Endothelial cell of umbilical vein (primary cell): ENCODE data around the gene TECPR2. TPM values are rescaled to one million over a fixed set of nuclear protein-coding genes. Genes with fewer than 3 reads are reported as not detected.

Source experiments
- BruUV-seq: library from RNA; stranded (reverse); fragments of 400-500 nt; replicated peaks from 2 replicates; lab custom pipeline; 2021; lab: Mats Ljungman, UMichigan
- CTCF ChIA-PET: fragments of 300-600, 350-600 bp; sonication (Branson Sonifier 250); formaldehyde crosslinking; loops from one replicate; lab custom pipeline; 2021; ENCODE audit warnings: antibody characterized with exemption, inconsistent platforms; lab: Charles Lee
- POLR2A ChIA-PET: fragments of 300-600, 350-600 bp; sonication (Branson Sonifier 250); formaldehyde crosslinking; loops from one replicate; lab custom pipeline; 2021; ENCODE audit warnings: antibody characterized with exemption, inconsistent platforms; lab: Charles Lee
- DNase-seq: peaks from one replicate; pipeline ENCODE4 v3.0.0-alpha.2; 2011; ENCODE audit warnings: low read depth, low spot score
- FAIRE-seq: peaks from 2 replicates; lab custom pipeline; 2011; peaks lifted over from hg19 to GRCh38; lab: Jason Lieb, UNC
- H2AFZ ChIP-seq: 2 replicates; pipeline ENCODE4 v1.6.0; 2012; ENCODE audit warnings: low read depth, low read length, control low read depth, inconsistent platforms
- H3K27ac ChIP-seq: 2 replicates; pipeline ENCODE4 v1.5.1; 2011; ENCODE audit warnings: low read depth, mild to moderate bottlenecking, control low read depth, low read length, moderate library complexity; ENCODE audit not compliant: insufficient read depth
- H3K27me3 ChIP-seq, 2 experiments: 2 replicates each; pipeline versions ENCODE4 v1.6.0 to v1.6.1; 2011; ENCODE audit warnings: low read length in 2 of 2, mixed read lengths in 1 of 2; ENCODE audit not compliant: control insufficient read depth in 2 of 2, insufficient read depth in 2 of 2
- H3K36me3 ChIP-seq, 2 experiments: 2 replicates in 1 of 2; 3 replicates in 1 of 2; pipeline ENCODE4 v1.5.1; 2011; ENCODE audit warnings: low read length in 2 of 2, mild to moderate bottlenecking in 1 of 2, moderate library complexity in 1 of 2; ENCODE audit not compliant: control insufficient read depth in 2 of 2, insufficient read depth in 2 of 2; ENCODE audit errors: extremely low read depth in 1 of 2
- H3K4me1 ChIP-seq: 3 replicates; pipeline ENCODE4 v1.5.1; 2011; ENCODE audit warnings: mild to moderate bottlenecking, low read length; ENCODE audit not compliant: control insufficient read depth, insufficient read depth; ENCODE audit errors: extremely low read depth
- H3K4me2 ChIP-seq: 2 replicates; pipeline ENCODE4 v1.6.1; 2011; ENCODE audit warnings: low read length, control low read depth, mixed read lengths; ENCODE audit not compliant: insufficient read depth
- H3K4me3 ChIP-seq, 3 experiments: fragments of 200-600 bp in 1 of 3; sonication (generic), shearing (Covaris generic) in 1 of 3; replicated peaks in 1 of 3; 2 replicates each; pipeline ENCODE4 v1.5.1; 2011 to 2016; ENCODE audit warnings: control low read depth in 3 of 3, low read length in 3 of 3, mild to moderate bottlenecking in 2 of 3, inconsistent platforms in 1 of 3, low read depth in 1 of 3, moderate library complexity in 1 of 3; ENCODE audit not compliant: insufficient read depth in 1 of 3
- H3K79me2 ChIP-seq: 2 replicates; pipeline ENCODE4 v1.6.0; 2012; ENCODE audit warnings: low read length, inconsistent platforms; ENCODE audit not compliant: control insufficient read depth, insufficient read depth
- H3K9ac ChIP-seq: replicated peaks from 2 replicates; pipeline ENCODE3; 2011; ENCODE audit warnings: low read length, control low read depth; ENCODE audit not compliant: insufficient read depth; ENCODE audit errors: extremely low read depth
- H3K9me1 ChIP-seq: replicated peaks from 3 replicates; pipeline ENCODE4 v1.6.0; 2011; ENCODE audit warnings: mild to moderate bottlenecking, low read length; ENCODE audit not compliant: control insufficient read depth, insufficient read depth; ENCODE audit errors: extremely low read depth
- H3K9me3 ChIP-seq: replicated peaks from 2 replicates; pipeline ENCODE4 v1.5.1; 2012; ENCODE audit warnings: low read length, inconsistent platforms; ENCODE audit not compliant: control insufficient read depth, insufficient read depth
- H4K20me1 ChIP-seq: replicated peaks from 2 replicates; pipeline ENCODE3; 2011; ENCODE audit warnings: mild to moderate bottlenecking, low read length; ENCODE audit not compliant: control insufficient read depth, insufficient read depth; ENCODE audit errors: extremely low read depth
- CTCF ChIP-seq, 2 donors: IDR thresholded peaks; 1 replicate in 1 of 2; 2 replicates in 1 of 2; pipeline ENCODE4 v1.5.1; 2011; ENCODE audit warnings: low read length in 2 of 2, mild to moderate bottlenecking in 2 of 2, moderate library complexity in 2 of 2, control low read depth in 1 of 2, inconsistent platforms in 1 of 2, low read depth in 1 of 2; ENCODE audit not compliant: insufficient read depth in 1 of 2; ENCODE audit errors: extremely low read depth in 1 of 2
- EZH2 ChIP-seq: IDR thresholded peaks from 2 replicates; pipeline ENCODE4 v1.6.1; 2012; ENCODE audit warnings: borderline replicate concordance, low read depth, mild to moderate bottlenecking, moderate library complexity, low read length, inconsistent platforms; ENCODE audit not compliant: severe bottlenecking
- FOS ChIP-seq: IDR thresholded peaks from 2 replicates; pipeline ENCODE4 v1.6.1; 2011; ENCODE audit warnings: mild to moderate bottlenecking, low read length, moderate library complexity, borderline replicate concordance; ENCODE audit not compliant: insufficient read depth
- GATA2 ChIP-seq: IDR thresholded peaks from 2 replicates; pipeline ENCODE4 v1.7.0; 2011; ENCODE audit warnings: low read depth, mild to moderate bottlenecking, moderate library complexity, mixed read lengths, low read length; ENCODE audit not compliant: insufficient read length, insufficient read depth
- JUN ChIP-seq: IDR thresholded peaks from 2 replicates; pipeline ENCODE4 v1.6.1; 2011; ENCODE audit warnings: borderline replicate concordance, low read depth; ENCODE audit not compliant: insufficient read length, insufficient read depth
- MYC ChIP-seq: IDR thresholded peaks from one replicate; pipeline ENCODE4 v1.6.1; 2011; ENCODE audit warnings: mild to moderate bottlenecking, low read depth, low read length
- POLR2A ChIP-seq: IDR thresholded peaks from 2 replicates; pipeline ENCODE4 v1.6.1; 2012; ENCODE audit warnings: low read depth, mild to moderate bottlenecking, control low read depth, low read length
- POLR2AphosphoS5 ChIP-seq: IDR thresholded peaks from 2 replicates; pipeline ENCODE4 v1.6.1; 2012; ENCODE audit warnings: low read depth, mild to moderate bottlenecking, control low read depth, low read length, moderate library complexity; ENCODE audit not compliant: insufficient read depth
- dilution Hi-C: fragments of 300-500 bp; cut with MboI; formaldehyde crosslinking; loops from one replicate; pipeline ENCODE4 v1.15.0; 2019; ENCODE audit warnings: low sequenced_read_pairs; ENCODE audit not compliant: extremely low pct_ligation_motif_present
- intact Hi-C: fragments of 100-400 bp; cut with micrococcal nuclease; formaldehyde crosslinking; loops from one replicate; pipeline ENCODE4 v1.10.0; 2022
- polyA plus RNA-seq, 4 experiments: library from polyadenylated mRNA; depleted of rRNA in 3 of 4; stranded (reverse) in 3 of 4; unstranded in 1 of 4; fragments of >200 nt; gene quantifications; 2 replicates each; pipeline versions ENCODE4 v1.2.1 to v1.2.3, GENCODE V29; 2011 to 2012; ENCODE audit warnings: missing spikeins in 1 of 4
- total RNA-seq: library from RNA; stranded (reverse); gene quantifications from 2 replicates; pipeline ENCODE4 v1.2.3, GENCODE V29; 2021
- TF ChIP-seq, protein P1 (sequence below): IDR thresholded peaks from 2 replicates; pipeline ENCODE4 v1.6.1; 2011; ENCODE audit not compliant: insufficient read depth, insufficient read length

The TECPR2 gene
- total and polyA plus RNA-seq, 2 donors (not counting 3 experiments of a cell fraction or from before 2014, with no cell fraction given) = 8.9 to 21.5 TPM

- H3K4me1 ChIP-seq = peaks cover 20% of the 10 kb centered on the region
- H3K79me2 ChIP-seq = peaks cover 3% of the 10 kb centered on the region
- no peaks in the 10 kb centered on the region for H4K20me1 ChIP-seq
- no peak overlapping the region for H3K4me3 ChIP-seq
- BruUV-seq = no TSS peak
- peaks cover 0 to 2% of the 10 kb centered on the region in 2 experiments for H3K36me3 ChIP-seq
- no peaks in the 10 kb centered on the region for H3K9me1 ChIP-seq
- H3K27me3 ChIP-seq = no peaks in the 10 kb centered on the region
- DNase-seq (no peak), FAIRE-seq (no peak)
- intact Hi-C loops = loop anchor here (10.0 kb wide), 1 partner anchor 142 kb away; the partner anchor contains the start of genes CINP and TECPR2
- dilution Hi-C loops = loop anchor here (10.0 kb wide), 1 partner anchor 62 kb away; no protein-coding TSS in a partner anchor
- no peak overlapping the region for H3K4me2 ChIP-seq
- H2AFZ ChIP-seq = no peak overlapping the region
- ChIA-PET POLR2A (no interaction called here), CTCF (no interaction called here)
- H3K27ac ChIP-seq = no peak overlapping the region
- H3K9me3 ChIP-seq = no peaks in the 10 kb centered on the region
- TF ChIP-seq MYC (no peak), POLR2AphosphoS5 (no peak), EZH2 (no peak), JUN (no peak), CTCF (IDR thresholded peaks at IDR 0.05; ENCODE audit: extremely low read depth in 1 of 2, insufficient read depth in 1 of 2, low read depth in 1 of 2, low read length in 2 of 2) (no peak), GATA2 (no peak), POLR2A (no peak), FOS (no peak)
- TF ChIP-seq, protein P1, sequence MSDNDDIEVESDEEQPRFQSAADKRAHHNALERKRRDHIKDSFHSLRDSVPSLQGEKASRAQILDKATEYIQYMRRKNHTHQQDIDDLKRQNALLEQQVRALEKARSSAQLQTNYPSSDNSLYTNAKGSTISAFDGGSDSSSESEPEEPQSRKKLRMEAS = no peak
- H3K9ac ChIP-seq = no peak overlapping the region
Measured at GRCh38 chr14:102507081-102507856, 144.5 kb downstream of the TECPR2 start.
